GM12891 (cell line): ENCODE measurements around the gene PI4K2A.

Source experiments
- POLR2A ChIP-seq: IDR thresholded peaks from 2 replicates; pipeline ENCODE4 v1.6.1; 2011; ENCODE audit warnings: low read depth, low read length, control low read depth
- POLR2AphosphoS5 ChIP-seq: IDR thresholded peaks from 2 replicates; pipeline ENCODE4 v1.6.1; 2011; ENCODE audit warnings: low read depth, low read length, control low read depth
- TAF1 ChIP-seq: IDR thresholded peaks from 2 replicates; pipeline ENCODE4 v1.6.1; 2011; ENCODE audit warnings: low read depth, low read length, control low read depth

GRCh38 chr10:97683556-97684367 lies 43.3 kb downstream of the PI4K2A start:
- TF ChIP-seq POLR2AphosphoS5 (no peak), POLR2A (no peak), TAF1 (no peak)
